OCI-LY1 (cell line): ENCODE data around the gene TCEAL3.

Experiments
- H2AFZ ChIP-seq: fragments of 200-600 bp; sonication (generic), shearing (Covaris generic); 2 replicates; pipeline ENCODE4 v1.6.0; 2014; ENCODE audit warnings: antibody characterized with exemption, mild to moderate bottlenecking, low read length
- H3F3A ChIP-seq: fragments of 200-600 bp; sonication (generic), shearing (Covaris generic); 2 replicates; pipeline ENCODE4 v1.6.0; 2014; ENCODE audit warnings: mild to moderate bottlenecking, antibody characterized with exemption, low read length, moderate library complexity; ENCODE audit not compliant: insufficient read depth
- H3K27ac ChIP-seq: fragments of 200-600 bp; sonication (generic); 2 replicates; pipeline ENCODE4 v1.5.1; 2014; ENCODE audit warnings: low read length, mixed run types, mild to moderate bottlenecking, low read depth; ENCODE audit not compliant: poor library complexity, severe bottlenecking
- H3K27me3 ChIP-seq: fragments of 200-600 bp; sonication (generic); 2 replicates; pipeline ENCODE4 v1.6.0; 2014; ENCODE audit warnings: antibody characterized with exemption, mild to moderate bottlenecking, low read length, moderate library complexity; ENCODE audit not compliant: insufficient read depth
- H3K36me3 ChIP-seq: fragments of 200-600 bp; sonication (generic); 2 replicates; pipeline ENCODE4 v1.6.1; 2014; ENCODE audit warnings: mild to moderate bottlenecking, antibody characterized with exemption, low read length, moderate library complexity, mixed read lengths; ENCODE audit not compliant: insufficient read depth
- H3K4me1 ChIP-seq: fragments of 200-600 bp; sonication (generic); 2 replicates; pipeline ENCODE4 v1.5.1; 2014; ENCODE audit warnings: mild to moderate bottlenecking, low read length, moderate library complexity; ENCODE audit not compliant: insufficient read depth, severe bottlenecking
- H3K4me2 ChIP-seq: fragments of 200-600 bp; sonication (generic), shearing (Covaris generic); 2 replicates; pipeline ENCODE4 v1.6.1; 2014; ENCODE audit warnings: low read length
- H3K4me3 ChIP-seq: fragments of 200-600 bp; sonication (generic); 2 replicates; pipeline ENCODE4 v1.5.1; 2014; ENCODE audit warnings: low read length, low read depth, mild to moderate bottlenecking, mixed read lengths; ENCODE audit not compliant: poor library complexity, severe bottlenecking
- H3K79me2 ChIP-seq: fragments of 200-600 bp; shearing (Covaris generic); 2 replicates; pipeline ENCODE4 v1.6.1; 2016; ENCODE audit warnings: mixed run types, low read length, mixed read lengths; ENCODE audit not compliant: insufficient read depth
- H3K9ac ChIP-seq: fragments of 200-600 bp; sonication (generic), shearing (Covaris generic); 2 replicates; pipeline ENCODE4 v1.6.1; 2014; ENCODE audit warnings: mild to moderate bottlenecking, low read length, mixed read lengths
- H3K9me2 ChIP-seq: fragments of 200-600 bp; sonication (generic), shearing (Covaris generic); 2 replicates; pipeline ENCODE4 v1.6.1; 2014; ENCODE audit warnings: low read depth, mild to moderate bottlenecking, low read length, mixed read lengths
- H3K9me3 ChIP-seq: fragments of 200-600 bp; shearing (Covaris generic); 2 replicates; pipeline ENCODE4 v1.6.1; 2014; ENCODE audit warnings: low read length, mixed read lengths
- H4K20me1 ChIP-seq: fragments of 200-600 bp; sonication (generic), shearing (Covaris generic); 2 replicates; pipeline ENCODE4 v1.6.0; 2016; ENCODE audit warnings: mild to moderate bottlenecking, low read length; ENCODE audit not compliant: insufficient read depth
- EZH2 ChIP-seq: fragments of 200-600 bp; sonication (generic), shearing (Covaris generic); IDR thresholded peaks from 2 replicates; pipeline ENCODE4 v1.8.0; 2017; ENCODE audit warnings: borderline replicate concordance, mixed run types, mild to moderate bottlenecking, antibody characterized with exemption, low read length, moderate library complexity, mixed read lengths
- TF ChIP-seq, protein P1 (sequence below): fragments of 200-600 bp; sonication (generic), shearing (Covaris generic); IDR thresholded peaks from 2 replicates; pipeline ENCODE4 v1.5.1; 2017; ENCODE audit warnings: mild to moderate bottlenecking, antibody characterized with exemption, low read length, moderate library complexity, mixed read lengths

The TCEAL3 gene

GRCh38 chrX:103608306-103608963 is 672 bp downstream of the TCEAL3 start:
- no peaks in the 10 kb centered on the region for H3K27me3 ChIP-seq
- H3F3A ChIP-seq: no peaks in the 10 kb centered on the region
- H3K9me2 ChIP-seq: no peaks in the 10 kb centered on the region
- TF ChIP-seq, protein P1, sequence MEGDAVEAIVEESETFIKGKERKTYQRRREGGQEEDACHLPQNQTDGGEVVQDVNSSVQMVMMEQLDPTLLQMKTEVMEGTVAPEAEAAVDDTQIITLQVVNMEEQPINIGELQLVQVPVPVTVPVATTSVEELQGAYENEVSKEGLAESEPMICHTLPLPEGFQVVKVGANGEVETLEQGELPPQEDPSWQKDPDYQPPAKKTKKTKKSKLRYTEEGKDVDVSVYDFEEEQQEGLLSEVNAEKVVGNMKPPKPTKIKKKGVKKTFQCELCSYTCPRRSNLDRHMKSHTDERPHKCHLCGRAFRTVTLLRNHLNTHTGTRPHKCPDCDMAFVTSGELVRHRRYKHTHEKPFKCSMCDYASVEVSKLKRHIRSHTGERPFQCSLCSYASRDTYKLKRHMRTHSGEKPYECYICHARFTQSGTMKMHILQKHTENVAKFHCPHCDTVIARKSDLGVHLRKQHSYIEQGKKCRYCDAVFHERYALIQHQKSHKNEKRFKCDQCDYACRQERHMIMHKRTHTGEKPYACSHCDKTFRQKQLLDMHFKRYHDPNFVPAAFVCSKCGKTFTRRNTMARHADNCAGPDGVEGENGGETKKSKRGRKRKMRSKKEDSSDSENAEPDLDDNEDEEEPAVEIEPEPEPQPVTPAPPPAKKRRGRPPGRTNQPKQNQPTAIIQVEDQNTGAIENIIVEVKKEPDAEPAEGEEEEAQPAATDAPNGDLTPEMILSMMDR: no peak
- no peak for TF ChIP-seq EZH2
- no peak overlapping the region for H2AFZ ChIP-seq
- no peaks in the 10 kb centered on the region for H3K4me1 ChIP-seq
- no peak overlapping the region for H3K9ac ChIP-seq
- H3K4me2 ChIP-seq: no peak overlapping the region
- H3K4me3 ChIP-seq: peak overlapping the region; percentile 25
- H3K79me2 ChIP-seq: no peaks in the 10 kb centered on the region
- no peak overlapping the region for H3K27ac ChIP-seq
- no peaks in the 10 kb centered on the region for H3K36me3 ChIP-seq
- no peaks in the 10 kb centered on the region for H3K9me3 ChIP-seq
- H4K20me1 ChIP-seq: no peaks in the 10 kb centered on the region

- no peak overlapping the region for H3K4me2 ChIP-seq
- H2AFZ ChIP-seq: no peak overlapping the region
- no peaks in the 10 kb centered on the region for H3K9me2 ChIP-seq
- H3K27me3 ChIP-seq: no peaks in the 10 kb centered on the region
- TF ChIP-seq EZH2: no peak
- TF ChIP-seq, protein P1: no peak
- no peaks in the 10 kb centered on the region for H3K4me1 ChIP-seq
- no peaks in the 10 kb centered on the region for H3K79me2 ChIP-seq
- no peak overlapping the region for H3K27ac ChIP-seq
- H3K36me3 ChIP-seq: no peaks in the 10 kb centered on the region
- no peaks in the 10 kb centered on the region for H3K9me3 ChIP-seq
- H4K20me1 ChIP-seq: no peaks in the 10 kb centered on the region
- H3F3A ChIP-seq: no peaks in the 10 kb centered on the region
- H3K9ac ChIP-seq: no peak overlapping the region
- H3K4me3 ChIP-seq: no peak overlapping the region
These were observed 2.5 kb downstream of the TCEAL3 start for GRCh38 chrX:103610282-103610681.

DNA sequence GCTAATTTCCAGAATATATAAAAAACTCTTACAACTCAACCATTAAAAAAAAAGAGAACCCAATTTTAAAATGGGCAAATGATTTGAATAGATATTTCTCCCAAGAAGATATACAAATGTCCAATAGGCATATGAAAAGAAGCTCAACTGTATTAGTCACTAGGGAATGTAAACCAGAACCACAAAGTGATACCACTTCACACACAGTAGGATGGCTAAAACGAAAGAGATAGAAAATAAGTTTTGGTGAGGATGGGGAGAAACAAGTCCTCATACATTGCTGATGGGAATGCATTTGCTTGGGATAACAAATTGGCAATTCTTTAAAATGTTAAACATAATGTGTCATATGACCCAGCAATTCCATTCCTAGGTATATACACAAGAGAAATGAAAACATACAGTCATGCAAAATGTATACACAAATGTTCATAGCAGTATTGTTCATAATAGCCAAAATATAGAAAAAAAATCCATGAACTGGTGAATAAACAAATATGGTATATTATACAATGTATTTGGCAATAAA is 5.7 kb downstream of the TCEAL3 start:
- H3K9ac ChIP-seq: no peak overlapping the region
- no peaks in the 10 kb centered on the region for H3F3A ChIP-seq
- H3K27me3 ChIP-seq: no peaks in the 10 kb centered on the region
- H3K36me3 ChIP-seq: no peaks in the 10 kb centered on the region
- no peaks in the 10 kb centered on the region for H3K79me2 ChIP-seq
- H2AFZ ChIP-seq: no peak overlapping the region
- no peak for TF ChIP-seq EZH2
- TF ChIP-seq, protein P1: no peak
- H3K9me2 ChIP-seq: no peaks in the 10 kb centered on the region
- no peak overlapping the region for H3K4me3 ChIP-seq
- no peak overlapping the region for H3K27ac ChIP-seq
- no peaks in the 10 kb centered on the region for H3K4me1 ChIP-seq
- no peaks in the 10 kb centered on the region for H3K9me3 ChIP-seq
- H3K4me2 ChIP-seq: no peak overlapping the region
- no peaks in the 10 kb centered on the region for H4K20me1 ChIP-seq
